ENCODE measurements around the gene INHBC.

GRCh38 chr12:57456145-57456700, 21.6 kb downstream of the INHBC start:
- TF ChIP-seq, protein P1, sequence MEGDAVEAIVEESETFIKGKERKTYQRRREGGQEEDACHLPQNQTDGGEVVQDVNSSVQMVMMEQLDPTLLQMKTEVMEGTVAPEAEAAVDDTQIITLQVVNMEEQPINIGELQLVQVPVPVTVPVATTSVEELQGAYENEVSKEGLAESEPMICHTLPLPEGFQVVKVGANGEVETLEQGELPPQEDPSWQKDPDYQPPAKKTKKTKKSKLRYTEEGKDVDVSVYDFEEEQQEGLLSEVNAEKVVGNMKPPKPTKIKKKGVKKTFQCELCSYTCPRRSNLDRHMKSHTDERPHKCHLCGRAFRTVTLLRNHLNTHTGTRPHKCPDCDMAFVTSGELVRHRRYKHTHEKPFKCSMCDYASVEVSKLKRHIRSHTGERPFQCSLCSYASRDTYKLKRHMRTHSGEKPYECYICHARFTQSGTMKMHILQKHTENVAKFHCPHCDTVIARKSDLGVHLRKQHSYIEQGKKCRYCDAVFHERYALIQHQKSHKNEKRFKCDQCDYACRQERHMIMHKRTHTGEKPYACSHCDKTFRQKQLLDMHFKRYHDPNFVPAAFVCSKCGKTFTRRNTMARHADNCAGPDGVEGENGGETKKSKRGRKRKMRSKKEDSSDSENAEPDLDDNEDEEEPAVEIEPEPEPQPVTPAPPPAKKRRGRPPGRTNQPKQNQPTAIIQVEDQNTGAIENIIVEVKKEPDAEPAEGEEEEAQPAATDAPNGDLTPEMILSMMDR (IDR thresholded peaks at IDR 0.05; ENCODE audit: insufficient read depth, low read length): peak; percentile 51
- TF ChIP-seq POLR2AphosphoS5 (IDR thresholded peaks at IDR 0.05; ENCODE audit: low read depth): no peak

All from HL-60 (cell line).